Forelimb muscle (tissue), 1 donor: ENCODE measurements around the gene COL8A1. TPM values are rescaled to one million over a fixed set of nuclear protein-coding genes. Genes with fewer than 3 reads are reported as not detected.

ENCODE experiments used
- DNase-seq: peaks from one replicate; pipeline ENCODE4 v3.0.0-alpha.2; 2013; ENCODE audit warnings: low read depth
- polyA plus RNA-seq: library from polyadenylated mRNA; unstranded; fragments of 120-200 nt; gene quantifications from one replicate; pipeline ENCODE4 v1.2.1, GENCODE V29; 2013; ENCODE audit not compliant: insufficient read length

COL8A1 gene
- polyA plus RNA-seq, 1 donor: 1.1 TPM

DNA sequence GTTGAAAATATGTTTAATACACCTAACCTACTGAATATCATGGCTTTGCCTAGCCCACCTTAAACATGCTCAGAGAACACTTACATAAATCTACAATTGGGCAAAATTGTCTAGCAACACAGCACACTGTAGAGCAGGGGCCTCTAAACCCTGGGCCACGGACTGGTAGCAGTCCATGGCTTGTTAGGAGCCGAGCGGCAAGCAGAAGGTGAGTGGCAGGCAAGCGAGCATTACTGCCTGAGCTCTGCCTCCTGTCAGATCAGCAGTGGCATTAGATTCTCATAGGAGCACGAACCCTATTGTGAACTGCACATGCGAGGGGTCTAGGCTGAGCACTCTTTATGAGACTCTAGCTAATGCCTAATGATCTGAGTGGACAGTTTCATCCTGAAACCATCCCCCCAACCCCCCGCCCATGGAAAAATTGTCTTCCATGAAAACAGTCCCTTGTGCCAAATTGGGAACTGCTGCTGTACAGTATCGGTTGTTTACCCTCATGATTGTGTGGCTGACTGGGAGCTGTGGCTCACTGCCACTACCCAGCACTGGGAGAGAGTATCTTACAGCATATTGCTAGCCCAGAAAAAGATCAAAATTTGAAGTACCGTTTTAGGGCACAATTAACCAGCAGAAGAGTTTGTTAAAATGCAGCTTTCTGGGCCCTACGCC lies 205.3 kb downstream of the COL8A1 start:
- DNase-seq: no peak

DNA sequence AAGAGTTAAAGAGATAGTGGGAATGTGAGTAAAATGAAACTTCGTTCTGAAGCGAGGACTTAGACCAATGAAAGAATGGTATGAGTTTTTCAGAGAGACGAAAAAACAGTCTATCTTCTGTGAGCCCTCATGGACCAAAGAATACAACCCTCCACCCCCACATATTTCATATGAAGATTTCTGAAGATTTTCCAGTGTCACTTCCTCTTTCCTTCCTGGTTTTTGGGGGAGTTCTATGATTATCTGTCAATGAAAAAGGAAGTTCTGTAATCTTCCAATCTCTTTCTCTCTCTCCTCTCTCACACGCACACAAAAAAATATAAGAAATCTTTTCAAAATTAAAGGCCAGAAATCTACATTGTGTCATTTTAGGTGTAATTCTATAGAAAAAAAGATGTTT lies 206.9 kb downstream of the COL8A1 start:
- DNase-seq: no peak

DNA sequence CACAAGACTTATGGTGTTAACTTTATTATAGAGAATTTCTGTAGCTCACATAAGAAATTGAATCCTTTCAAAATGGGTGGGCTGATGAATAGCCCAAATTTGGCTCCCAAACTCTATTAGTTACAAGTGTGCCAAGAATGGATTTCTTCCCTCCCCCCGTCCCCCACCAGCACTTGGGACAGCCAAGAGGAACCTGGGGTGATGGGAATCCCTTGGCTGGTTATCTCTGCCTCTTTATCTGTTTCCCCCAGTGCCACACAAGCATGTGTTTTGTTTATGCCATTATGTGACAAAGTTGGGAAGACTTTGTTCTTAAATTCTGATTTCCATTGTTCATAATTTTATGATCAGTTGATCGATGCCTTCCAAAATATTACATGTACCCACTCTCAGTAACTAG lies 207.6 kb downstream of the COL8A1 start:
- no peak for DNase-seq

DNA sequence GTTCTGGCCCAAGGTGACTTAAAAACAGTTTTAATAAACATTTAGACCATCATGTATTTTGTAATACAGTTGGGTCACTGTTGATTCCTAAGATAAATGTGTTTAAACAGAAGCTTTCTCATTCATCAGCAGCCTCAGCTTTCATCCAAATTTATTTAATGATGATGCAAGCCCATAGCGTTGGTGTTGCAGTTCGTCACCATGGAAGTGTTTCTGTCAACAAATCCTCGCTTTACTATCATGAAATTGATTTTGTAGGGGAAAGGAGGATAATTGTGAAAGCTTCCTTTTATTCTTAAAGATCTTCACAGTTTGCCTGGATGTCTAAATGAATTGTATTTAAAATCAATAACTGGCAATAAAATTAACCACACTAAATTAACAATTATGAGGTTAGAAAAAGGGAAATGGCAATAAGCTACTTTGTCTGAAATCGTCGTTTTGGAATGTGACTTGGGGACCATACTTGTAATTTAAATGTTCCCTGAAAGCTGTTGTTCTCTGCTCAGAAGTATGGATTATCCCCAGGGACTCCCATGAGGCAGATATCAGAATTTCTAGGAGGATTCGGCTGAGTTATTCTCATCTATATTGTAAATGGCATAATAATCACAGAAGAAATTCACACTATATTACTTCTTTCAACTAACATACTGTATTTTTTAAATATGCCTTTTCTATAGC lies 208.2 kb downstream of the COL8A1 start:
- no peak for DNase-seq

DNA sequence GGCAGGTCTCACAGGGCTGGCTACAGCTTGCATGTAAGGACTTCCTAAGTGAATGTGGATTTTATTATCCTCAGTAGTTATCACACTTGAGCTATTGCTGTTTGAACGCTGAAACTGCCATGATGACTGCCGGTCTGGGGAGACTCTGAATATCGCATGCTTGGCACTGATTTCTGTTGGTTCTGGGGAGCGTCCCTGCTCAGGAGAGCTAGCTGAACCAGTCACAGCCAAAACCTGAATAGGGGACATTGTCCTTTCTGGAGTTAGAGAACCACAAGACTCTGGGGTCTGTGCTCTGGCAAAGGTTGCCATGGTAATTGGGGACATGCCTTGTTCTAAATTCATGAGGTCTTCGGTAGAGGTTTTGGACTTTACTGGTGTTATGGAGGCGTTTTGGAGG lies 210.0 kb downstream of the COL8A1 start:
- no peak for DNase-seq

Other genes with a start within 250 kb of the COL8A1 start
- gene CMSS1, start 179.3 kb downstream of the COL8A1 start, polyA plus RNA-seq: 25.0 TPM